HG03097 (cell line): ENCODE measurements around the gene EHF.
"Not testable (repeated sequence)": the region's sequence is repeated elsewhere in the genome, so short reads cannot be mapped to it uniquely, and the experiment has no call there.

Experiments
- ATAC-seq: cut with Tn5 transposase; IDR thresholded peaks from one replicate; pipeline ENCODE4 v1.9.1; 2021; ENCODE audit not compliant: unreplicated experiment, low FRiP score

EHF gene

DNA sequence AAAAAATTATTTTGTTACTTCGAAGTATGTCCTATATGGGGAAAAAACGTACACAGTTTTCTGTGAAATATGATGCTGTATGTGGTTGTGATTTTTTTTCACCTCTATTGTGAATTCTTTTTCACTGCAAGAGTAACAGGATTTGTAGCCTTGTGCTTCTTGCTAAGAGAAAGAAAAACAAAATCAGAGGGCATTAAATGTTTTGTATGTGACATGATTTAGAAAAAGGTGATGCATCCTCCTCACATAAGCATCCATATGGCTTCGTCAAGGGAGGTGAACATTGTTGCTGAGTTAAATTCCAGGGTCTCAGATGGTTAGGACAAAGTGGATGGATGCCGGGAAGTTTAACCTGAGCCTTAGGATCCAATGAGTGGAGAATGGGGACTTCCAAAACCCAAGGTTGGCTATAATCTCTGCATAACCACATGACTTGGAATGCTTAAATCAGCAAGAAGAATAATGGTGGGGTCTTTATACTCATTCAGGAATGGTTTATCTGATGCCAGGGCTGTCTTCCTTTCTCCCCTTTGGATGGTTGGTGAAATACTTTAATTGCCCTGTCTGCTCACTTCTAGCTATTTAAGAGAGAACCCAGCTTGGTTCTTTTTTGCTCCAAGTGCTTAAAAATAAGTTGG is 38.3 kb downstream of the EHF start:
- ATAC-seq = no peak

- ATAC-seq = no peak
Measured at GRCh38 chr11:34665077-34665835, 44.4 kb downstream of the EHF start.

DNA sequence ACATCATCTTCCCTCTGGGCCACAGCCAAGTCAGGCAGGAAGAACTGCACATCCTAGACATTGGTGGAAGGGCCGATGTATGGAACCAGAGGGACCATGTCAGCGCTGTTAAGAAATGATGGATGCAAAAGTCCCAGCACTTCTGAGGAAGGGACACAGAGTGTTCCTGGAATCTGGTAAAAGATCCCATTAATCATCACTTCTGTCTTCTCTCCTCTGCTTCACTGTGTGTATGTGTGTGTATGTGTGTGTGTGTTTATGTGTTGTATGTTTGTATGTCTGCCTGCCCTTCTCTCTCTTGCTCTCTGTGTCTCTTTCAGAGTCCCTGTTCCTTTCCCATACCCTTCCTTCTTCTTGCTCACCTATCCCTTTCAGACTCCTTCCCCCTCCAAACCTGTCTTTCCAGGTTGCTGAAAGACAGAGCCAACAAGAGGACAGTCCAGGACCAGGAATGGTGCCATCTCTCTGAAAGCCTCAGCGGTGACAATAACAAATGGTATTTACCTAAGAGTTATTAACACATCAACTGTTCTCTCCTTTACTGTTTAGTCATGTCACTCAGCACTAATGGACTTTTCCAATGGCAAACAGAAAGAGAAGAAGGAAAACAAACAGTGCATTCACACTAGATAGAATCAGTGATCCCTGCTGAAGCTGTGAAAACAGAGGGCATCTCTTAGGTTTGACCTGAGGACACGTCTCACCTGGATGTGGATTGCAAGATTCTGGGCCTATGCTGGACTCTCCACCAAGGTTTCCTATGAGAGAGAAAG is 47.1 kb downstream of the EHF start:
- no peak for ATAC-seq

GRCh38 chr11:34668583-34669053 is 47.7 kb downstream of the EHF start:
- ATAC-seq = no peak

DNA sequence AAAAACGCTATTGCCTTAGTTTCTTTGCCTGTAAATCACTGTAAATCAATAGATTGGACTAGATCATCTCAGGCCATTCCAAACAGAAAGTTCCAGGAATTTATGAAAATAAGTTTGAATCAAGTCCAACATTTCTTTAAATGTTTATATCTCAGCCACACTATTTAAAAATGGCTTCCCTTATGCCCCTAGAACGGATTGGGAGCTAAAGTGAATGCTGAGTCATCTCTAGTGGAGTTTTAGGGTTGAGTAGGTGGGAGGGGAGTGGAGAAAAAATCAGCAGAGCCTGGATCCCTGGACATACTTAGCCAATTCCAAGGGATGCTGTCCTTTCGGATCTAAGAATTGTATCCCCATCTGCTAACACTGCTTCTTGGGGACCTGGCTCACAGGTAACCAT is 48.6 kb downstream of the EHF start:
- ATAC-seq = no peak

DNA sequence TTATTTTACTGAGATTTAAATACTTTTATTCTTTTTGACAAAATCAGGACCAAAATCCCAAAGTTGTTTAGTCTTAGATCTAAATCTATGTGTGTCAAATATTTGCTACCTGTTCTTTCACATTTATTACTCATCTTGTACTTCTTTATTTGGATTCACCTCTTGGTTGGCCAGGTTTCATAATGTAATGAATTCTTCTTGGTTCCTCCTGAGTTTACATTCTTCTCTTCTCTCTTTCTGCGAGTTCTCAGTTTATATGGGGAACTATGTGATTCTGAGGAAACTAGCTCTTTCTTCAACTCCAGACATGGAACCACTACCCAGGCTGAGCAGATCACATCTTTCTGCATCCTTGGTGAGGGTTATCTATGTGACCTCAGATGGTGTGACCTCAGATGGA is 50.2 kb downstream of the EHF start:
- no peak for ATAC-seq

DNA sequence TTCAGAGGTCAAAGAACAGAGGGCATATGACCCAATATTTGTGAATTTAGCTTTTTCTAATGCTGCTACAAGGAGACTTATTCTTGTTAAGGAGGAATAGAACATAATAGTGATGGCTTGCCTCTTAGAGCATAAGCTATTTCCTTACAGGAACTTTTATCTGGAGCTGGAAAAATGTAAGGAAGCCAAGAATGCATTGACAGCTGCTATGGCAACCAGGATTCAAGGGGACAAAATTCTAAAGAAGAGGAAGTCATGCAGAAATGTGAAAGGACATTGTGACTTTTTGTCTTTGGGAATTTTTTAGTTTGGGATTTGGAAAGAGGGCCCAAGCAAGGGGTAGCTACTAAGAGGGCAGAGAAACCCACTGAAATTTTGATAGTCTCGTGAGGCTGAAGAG is 51.1 kb downstream of the EHF start:
- no peak for ATAC-seq

DNA sequence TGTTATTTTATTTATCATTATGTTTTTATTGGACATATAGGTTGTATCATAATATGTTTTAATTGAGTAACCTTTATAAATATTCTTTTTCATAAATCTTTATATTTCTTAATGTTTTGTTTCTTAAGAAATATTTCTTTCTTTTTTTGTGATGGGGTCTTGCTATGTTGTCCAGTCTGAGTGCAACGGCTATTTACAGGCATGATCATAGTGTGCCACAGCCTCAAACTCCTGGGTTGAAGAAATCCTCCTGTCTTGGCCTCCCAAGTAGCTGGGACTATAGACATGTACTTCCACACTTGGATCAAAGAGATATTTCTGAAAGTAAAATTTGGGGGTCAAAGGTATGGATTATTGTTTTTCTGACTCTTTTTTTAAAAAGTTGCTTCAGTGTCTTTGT is 53.1 kb downstream of the EHF start:
- no peak for ATAC-seq

GRCh38 chr11:34676227-34676626 is 55.3 kb downstream of the EHF start:
- no peak for ATAC-seq

- no peak for ATAC-seq
Measured at GRCh38 chr11:34679681-34680080, 58.8 kb downstream of the EHF start.

DNA sequence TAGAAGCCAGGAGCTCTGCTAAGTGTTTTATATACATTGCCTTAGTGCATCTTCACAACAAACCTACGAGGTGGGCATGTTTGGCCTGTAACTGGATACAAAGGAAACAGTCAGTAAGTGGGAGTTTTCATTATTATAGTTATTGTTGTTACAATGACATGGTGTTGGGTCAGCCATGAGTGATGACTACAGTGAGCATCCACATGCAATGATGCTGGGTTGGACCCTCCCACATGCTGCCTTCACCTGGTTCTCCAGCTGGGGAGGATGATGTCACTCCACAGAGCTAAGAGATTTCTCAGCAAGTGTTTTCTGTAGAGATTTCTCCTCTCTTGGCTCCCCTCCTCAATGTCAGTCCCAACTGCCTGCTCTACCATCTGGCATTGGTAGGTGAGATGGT is 59.3 kb downstream of the EHF start:
- no peak for ATAC-seq

DNA sequence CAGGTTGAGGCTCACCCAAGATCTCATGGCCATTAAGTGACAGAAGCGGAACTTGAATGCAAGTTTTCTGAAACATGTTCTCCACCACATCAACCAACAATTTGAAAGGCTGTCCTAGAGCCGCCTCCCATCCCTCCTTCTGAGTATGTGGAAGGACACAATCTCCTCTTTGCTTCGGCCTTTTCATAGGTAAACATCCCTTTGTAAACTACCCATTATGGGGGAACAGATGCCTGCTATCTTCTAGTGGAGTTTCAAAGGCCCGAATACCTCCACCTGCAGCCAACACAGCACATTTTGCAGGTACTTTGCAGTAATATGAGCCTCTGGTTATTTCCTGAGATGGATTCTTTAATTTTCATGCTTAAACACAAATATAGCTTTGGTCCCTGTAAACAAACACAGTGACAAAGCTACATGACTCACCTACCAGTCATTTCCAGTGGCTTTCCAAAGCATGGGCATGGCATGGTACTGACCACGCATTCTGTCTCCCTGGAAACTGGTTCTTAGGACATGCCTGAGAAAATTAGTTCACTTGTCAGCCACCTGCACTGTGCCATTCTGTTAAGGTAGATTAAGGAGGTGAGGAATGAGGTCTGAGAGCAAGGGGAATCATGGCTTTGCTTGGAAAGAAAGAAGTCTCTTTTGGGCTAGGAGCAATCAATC is 60.2 kb downstream of the EHF start:
- no peak for ATAC-seq

DNA sequence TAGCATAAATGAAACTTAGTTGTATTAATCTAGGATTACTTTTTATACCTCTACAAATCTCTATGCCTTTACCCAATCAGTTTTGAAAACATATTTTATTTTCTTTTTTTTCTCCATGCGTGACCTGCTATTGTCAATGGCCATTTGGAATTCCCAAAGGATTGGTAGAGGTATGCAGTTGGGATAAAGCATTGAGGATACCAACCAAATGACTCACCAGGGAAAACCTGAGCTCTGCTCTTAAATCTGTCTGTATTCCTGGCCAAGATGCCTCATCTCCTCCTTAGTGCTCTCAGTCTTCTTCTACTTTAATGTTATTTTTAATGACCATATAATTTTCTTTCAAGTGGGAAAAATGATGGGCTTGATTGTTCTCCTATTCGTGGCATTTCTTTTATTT is 61.9 kb downstream of the EHF start:
- ATAC-seq = no peak

GRCh38 chr11:34683396-34683795 is 62.5 kb downstream of the EHF start:
- ATAC-seq = no peak

- ATAC-seq = no peak
Measured at GRCh38 chr11:34685864-34686263, 65.0 kb downstream of the EHF start.

GRCh38 chr11:34692299-34692698 is 71.4 kb downstream of the EHF start:
- ATAC-seq = not testable (repeated sequence)

DNA sequence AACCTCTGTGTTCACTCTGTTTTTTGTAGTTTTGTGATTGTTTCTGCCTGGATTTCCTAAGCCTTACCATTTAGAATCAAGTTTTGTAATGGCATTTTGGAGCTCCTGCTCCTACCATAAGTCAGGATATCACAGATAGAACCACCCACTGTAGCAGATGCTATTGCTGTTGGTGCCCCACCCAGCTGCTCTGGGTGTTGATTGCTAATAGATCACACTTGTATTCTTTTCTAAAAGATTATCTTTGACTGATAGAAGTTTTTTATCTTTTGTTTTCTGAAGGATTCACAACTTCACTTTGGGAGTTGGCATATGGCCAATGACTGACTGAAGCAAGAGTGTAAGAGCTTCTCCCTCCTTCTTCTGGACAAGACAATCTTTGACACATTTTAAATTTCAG is 76.0 kb downstream of the EHF start:
- no peak for ATAC-seq

- ATAC-seq = no peak
Measured at GRCh38 chr11:34706709-34707461, 86.0 kb downstream of the EHF start.

DNA sequence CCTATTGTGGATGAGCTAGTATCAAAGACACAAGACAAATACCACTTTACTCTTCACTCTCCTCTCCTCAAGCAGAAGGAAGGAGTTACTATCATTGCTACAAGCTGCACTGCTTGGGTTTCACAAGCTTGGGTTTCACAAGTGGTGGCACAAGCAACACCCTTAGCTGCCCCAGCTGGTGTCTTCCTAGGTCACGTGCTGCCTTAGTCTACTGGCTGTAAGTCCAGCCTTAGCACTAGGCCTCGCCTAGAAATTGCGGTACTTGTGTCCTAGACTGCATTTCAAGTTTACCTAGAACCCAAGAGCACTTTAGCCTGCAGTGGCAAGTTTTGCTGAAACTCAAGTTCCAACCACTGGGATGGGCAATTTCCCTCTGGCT is 86.6 kb downstream of the EHF start:
- ATAC-seq = no peak
